ENCODE results near the gene SAXO2.
"Not testable (repeated sequence)": the region's sequence is repeated elsewhere in the genome, so short reads cannot be mapped to it uniquely, and the experiment has no call there.

The SAXO2 gene

DNA sequence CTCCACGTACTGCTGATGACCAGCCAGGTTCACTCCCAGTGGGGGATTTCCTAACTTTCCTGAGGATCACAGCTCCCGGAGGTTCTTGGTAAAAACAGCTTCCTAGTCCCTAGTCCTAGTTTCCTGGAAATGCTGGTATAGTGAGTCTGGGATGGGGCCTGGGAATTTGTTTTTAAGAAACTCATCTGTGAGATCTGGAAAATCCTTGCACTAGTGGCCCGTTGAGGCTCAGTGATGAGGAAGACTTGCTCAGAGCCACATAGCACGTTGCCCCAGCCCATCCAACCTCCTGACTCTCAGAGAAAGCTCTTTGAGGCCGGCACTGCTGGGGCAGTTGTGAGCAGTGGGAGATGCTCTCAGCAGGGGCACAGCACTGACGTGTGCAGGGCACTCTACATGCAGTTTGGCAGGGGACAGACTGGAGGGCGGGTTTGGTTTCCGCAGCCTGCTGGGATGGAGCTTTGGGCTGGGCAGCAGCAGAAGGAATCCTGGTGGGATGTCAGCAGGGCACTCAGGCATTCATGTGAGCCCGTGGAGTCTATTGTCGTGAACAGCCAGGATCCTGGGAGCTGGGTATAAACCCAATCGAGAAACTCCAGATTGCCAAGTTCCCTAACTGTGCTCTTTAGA, 31.6 kb downstream of the SAXO2 start:
- H3K9me3 ChIP-seq (ENCODE audit: insufficient read depth, low read length) = no peaks in the 10 kb centered on the region
- no peak overlapping the region for H3K9ac ChIP-seq (ENCODE audit: insufficient read length, low read depth)
- peaks cover 3% of the 10 kb centered on the region for H3K4me1 ChIP-seq (ENCODE audit: insufficient read depth, insufficient read length)
- no peaks in the 10 kb centered on the region for H3K36me3 ChIP-seq (ENCODE audit: insufficient read depth, insufficient read length, low read length)
- H3K4me3 ChIP-seq (ENCODE audit: insufficient read length, low read depth) = no peak overlapping the region
- no peak for DNase-seq (ENCODE audit: low read depth, low spot score)
- no peaks in the 10 kb centered on the region for H3K27me3 ChIP-seq (ENCODE audit: insufficient read depth, insufficient read length)
- TF ChIP-seq SUZ12 (IDR thresholded peaks at IDR 0.05; ENCODE audit: extremely low read depth, insufficient read depth, insufficient read length) = no peak
- TF ChIP-seq YY1 (IDR thresholded peaks at IDR 0.05; ENCODE audit: insufficient read depth, insufficient read length) = no peak
- TF ChIP-seq ZNF274 (IDR thresholded peaks at IDR 0.05; ENCODE audit: low read depth, low read length) = no peak

DNA sequence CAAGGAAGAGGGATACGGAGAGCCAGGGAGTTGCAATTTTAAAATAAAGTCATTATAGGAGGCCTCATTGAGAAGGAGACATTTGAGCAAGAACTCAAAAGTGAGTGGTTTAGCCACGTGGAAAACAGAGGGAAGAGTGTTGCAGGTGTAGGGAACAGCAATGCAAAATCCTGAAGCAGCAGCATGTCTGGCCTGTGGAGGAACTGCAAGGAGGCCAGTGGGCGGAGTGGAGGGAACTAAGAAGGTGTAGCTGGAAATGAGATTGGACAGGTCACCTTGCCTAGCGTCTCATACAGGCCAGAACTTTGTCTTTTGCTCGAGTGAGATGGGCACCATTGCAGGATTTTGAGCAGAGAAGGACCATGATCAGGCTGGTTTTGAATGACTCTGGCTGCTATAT, 34.9 kb downstream of the SAXO2 start:
- H3K4me1 ChIP-seq (ENCODE audit: insufficient read depth, insufficient read length) = peaks cover 3% of the 10 kb centered on the region
- no peak overlapping the region for H3K9ac ChIP-seq (ENCODE audit: insufficient read length, low read depth)
- no peaks in the 10 kb centered on the region for H3K36me3 ChIP-seq (ENCODE audit: insufficient read depth, insufficient read length, low read length)
- H3K9me3 ChIP-seq (ENCODE audit: insufficient read depth, low read length) = no peaks in the 10 kb centered on the region
- no peak overlapping the region for H3K4me3 ChIP-seq (ENCODE audit: insufficient read length, low read depth)
- TF ChIP-seq YY1 (IDR thresholded peaks at IDR 0.05; ENCODE audit: insufficient read depth, insufficient read length) (no peak), SUZ12 (IDR thresholded peaks at IDR 0.05; ENCODE audit: extremely low read depth, insufficient read depth, insufficient read length) (no peak), ZNF274 (IDR thresholded peaks at IDR 0.05; ENCODE audit: low read depth, low read length) (no peak)
- no peaks in the 10 kb centered on the region for H3K27me3 ChIP-seq (ENCODE audit: insufficient read depth, insufficient read length)
- DNase-seq (ENCODE audit: low read depth, low spot score) = no peak

DNA sequence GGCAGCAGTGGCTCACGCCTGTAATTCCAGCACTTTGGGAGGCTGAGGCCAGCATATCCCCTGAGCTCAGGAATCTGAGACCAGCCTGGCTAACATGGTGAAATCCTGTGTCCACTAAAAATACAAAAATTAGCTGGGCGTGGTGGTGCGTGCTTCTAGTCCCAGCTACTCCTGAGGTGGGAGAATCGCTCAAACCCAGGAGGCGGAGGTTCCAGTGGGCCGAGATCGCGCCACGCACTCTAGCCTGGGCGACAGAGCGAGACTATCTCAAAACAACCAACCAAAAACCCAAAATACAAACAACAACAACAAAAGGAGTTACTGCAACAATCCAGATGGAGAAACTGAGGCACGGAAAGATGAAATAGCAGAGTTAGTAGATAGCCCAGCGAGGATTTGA, 35.4 kb downstream of the SAXO2 start:
- peaks cover 3% of the 10 kb centered on the region for H3K4me1 ChIP-seq (ENCODE audit: insufficient read depth, insufficient read length)
- H3K4me3 ChIP-seq (ENCODE audit: insufficient read length, low read depth) = no peak overlapping the region
- no peak for DNase-seq (ENCODE audit: low read depth, low spot score)
- no peaks in the 10 kb centered on the region for H3K9me3 ChIP-seq (ENCODE audit: insufficient read depth, low read length)
- H3K27me3 ChIP-seq (ENCODE audit: insufficient read depth, insufficient read length) = no peaks in the 10 kb centered on the region
- TF ChIP-seq YY1 (IDR thresholded peaks at IDR 0.05; ENCODE audit: insufficient read depth, insufficient read length) (no peak), ZNF274 (IDR thresholded peaks at IDR 0.05; ENCODE audit: low read depth, low read length) (no peak), SUZ12 (IDR thresholded peaks at IDR 0.05; ENCODE audit: extremely low read depth, insufficient read depth, insufficient read length) (no peak)
- H3K9ac ChIP-seq (ENCODE audit: insufficient read length, low read depth) = no peak overlapping the region
- no peaks in the 10 kb centered on the region for H3K36me3 ChIP-seq (ENCODE audit: insufficient read depth, insufficient read length, low read length)

DNA sequence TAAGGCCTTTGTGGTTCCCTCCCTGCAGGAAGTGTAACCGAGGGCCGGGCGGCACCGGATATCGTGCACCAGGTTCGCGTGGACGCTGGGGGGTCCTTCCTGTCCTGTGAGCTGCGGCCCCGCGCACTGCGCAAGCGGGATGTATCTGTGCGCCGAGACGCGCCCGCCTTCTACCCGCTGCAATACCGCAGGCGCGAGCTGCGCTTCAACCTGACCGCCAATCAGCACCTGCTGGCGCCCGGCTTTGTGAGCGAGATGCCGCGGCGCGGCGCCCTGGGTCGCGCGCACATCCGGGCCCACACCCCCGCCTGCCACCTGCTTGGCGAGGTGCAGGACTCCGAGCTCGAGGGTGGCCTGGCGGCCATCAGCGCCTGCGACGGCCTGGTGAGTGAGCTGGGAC, 35.9 kb downstream of the SAXO2 start:
- no peaks in the 10 kb centered on the region for H3K27me3 ChIP-seq (ENCODE audit: insufficient read depth, insufficient read length)
- no peak for DNase-seq (ENCODE audit: low read depth, low spot score)
- peaks cover 3% of the 10 kb centered on the region for H3K4me1 ChIP-seq (ENCODE audit: insufficient read depth, insufficient read length)
- no peak overlapping the region for H3K4me3 ChIP-seq (ENCODE audit: insufficient read length, low read depth)
- H3K9ac ChIP-seq (ENCODE audit: insufficient read length, low read depth) = no peak overlapping the region
- H3K36me3 ChIP-seq (ENCODE audit: insufficient read depth, insufficient read length, low read length) = no peaks in the 10 kb centered on the region
- TF ChIP-seq SUZ12 (IDR thresholded peaks at IDR 0.05; ENCODE audit: extremely low read depth, insufficient read depth, insufficient read length) (no peak), YY1 (IDR thresholded peaks at IDR 0.05; ENCODE audit: insufficient read depth, insufficient read length) (no peak), ZNF274 (IDR thresholded peaks at IDR 0.05; ENCODE audit: low read depth, low read length) (no peak)
- H3K9me3 ChIP-seq (ENCODE audit: insufficient read depth, low read length) = no peaks in the 10 kb centered on the region

DNA sequence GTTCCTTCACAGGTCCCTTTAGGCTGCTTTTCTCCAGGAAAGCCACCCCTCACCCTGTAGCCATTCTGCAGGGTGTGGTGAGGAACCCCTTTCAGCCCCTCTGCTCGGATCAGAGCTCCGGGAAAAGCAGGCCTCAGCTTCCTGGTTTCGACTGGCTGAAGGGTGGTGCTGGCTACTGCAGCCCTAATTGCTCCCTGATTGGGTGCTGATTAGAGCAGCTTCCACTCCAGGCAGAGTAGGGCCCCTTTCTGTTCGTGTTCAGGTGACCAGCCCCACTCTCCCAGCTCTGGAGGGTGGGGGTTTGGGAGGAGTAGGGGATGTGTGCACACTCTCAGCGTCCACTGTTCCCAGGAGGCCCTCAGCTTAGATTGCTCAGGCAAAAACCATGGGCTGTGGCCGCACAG, 36.9 kb downstream of the SAXO2 start:
- H3K4me3 ChIP-seq (ENCODE audit: insufficient read length, low read depth); H3K36me3 ChIP-seq (ENCODE audit: insufficient read depth, insufficient read length, low read length); H3K4me1 ChIP-seq (ENCODE audit: insufficient read depth, insufficient read length); H3K27me3 ChIP-seq (ENCODE audit: insufficient read depth, insufficient read length); H3K9ac ChIP-seq (ENCODE audit: insufficient read length, low read depth); DNase-seq (ENCODE audit: low read depth, low spot score); H3K9me3 ChIP-seq (ENCODE audit: insufficient read depth, low read length): not testable (repeated sequence)

DNA sequence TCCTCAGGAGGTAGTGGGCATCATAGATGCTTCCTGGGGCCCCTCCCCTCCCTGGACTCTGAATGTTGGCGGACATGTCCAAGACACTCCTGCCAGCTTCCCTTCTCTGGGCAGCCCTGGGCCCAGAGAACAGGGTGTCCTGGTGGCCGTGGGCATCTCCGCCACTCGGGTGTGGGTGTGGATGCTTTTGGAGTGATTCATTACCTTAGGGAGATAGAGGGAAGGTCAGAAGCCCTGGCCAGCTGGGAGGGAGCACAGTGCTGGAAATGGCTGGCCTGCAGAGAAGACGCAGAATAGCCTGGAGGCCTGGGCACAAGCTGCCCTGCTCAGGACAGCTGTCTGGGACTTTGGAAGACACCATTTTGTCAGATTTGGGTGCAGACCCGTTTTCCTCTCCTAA, 37.7 kb downstream of the SAXO2 start:
- not testable (repeated sequence) for H3K4me3 ChIP-seq (ENCODE audit: insufficient read length, low read depth); DNase-seq (ENCODE audit: low read depth, low spot score); H3K4me1 ChIP-seq (ENCODE audit: insufficient read depth, insufficient read length); H3K9ac ChIP-seq (ENCODE audit: insufficient read length, low read depth); H3K36me3 ChIP-seq (ENCODE audit: insufficient read depth, insufficient read length, low read length); H3K27me3 ChIP-seq (ENCODE audit: insufficient read depth, insufficient read length); H3K9me3 ChIP-seq (ENCODE audit: insufficient read depth, low read length)

DNA sequence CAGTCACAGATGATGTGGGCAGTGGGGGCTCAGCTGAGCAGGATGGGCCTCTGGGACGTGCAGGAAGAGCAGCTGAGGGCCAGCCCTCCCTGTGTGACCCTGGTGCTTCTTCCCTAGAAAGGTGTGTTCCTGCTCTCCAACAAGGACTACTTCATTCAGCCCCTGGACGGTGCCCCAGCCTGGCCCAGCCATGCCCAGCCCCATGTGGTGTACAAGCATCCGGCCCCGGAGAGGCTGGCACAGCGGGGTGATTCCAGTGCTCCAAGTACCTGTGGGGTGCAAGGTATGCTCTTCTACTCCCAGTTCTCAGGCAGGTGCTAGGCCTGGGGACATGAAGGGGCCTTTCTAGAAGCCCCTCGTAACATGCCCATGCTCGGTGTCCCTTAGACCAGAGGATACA, 38.3 kb downstream of the SAXO2 start:
- H3K4me1 ChIP-seq (ENCODE audit: insufficient read depth, insufficient read length) = no peaks in the 10 kb centered on the region
- DNase-seq (ENCODE audit: low read depth, low spot score) = no peak
- H3K27me3 ChIP-seq (ENCODE audit: insufficient read depth, insufficient read length) = no peaks in the 10 kb centered on the region
- no peak for TF ChIP-seq SUZ12 (IDR thresholded peaks at IDR 0.05; ENCODE audit: extremely low read depth, insufficient read depth, insufficient read length)
- no peak for TF ChIP-seq ZNF274 (IDR thresholded peaks at IDR 0.05; ENCODE audit: low read depth, low read length)
- no peak for TF ChIP-seq YY1 (IDR thresholded peaks at IDR 0.05; ENCODE audit: insufficient read depth, insufficient read length)
- H3K36me3 ChIP-seq (ENCODE audit: insufficient read depth, insufficient read length, low read length) = no peaks in the 10 kb centered on the region
- H3K4me3 ChIP-seq (ENCODE audit: insufficient read length, low read depth) = no peak overlapping the region
- H3K9ac ChIP-seq (ENCODE audit: insufficient read length, low read depth) = no peak overlapping the region
- no peaks in the 10 kb centered on the region for H3K9me3 ChIP-seq (ENCODE audit: insufficient read depth, low read length)
